Caco-2 (cell line): Measurements from ENCODE around the gene CERS1. TPM values are rescaled to one million over a fixed set of nuclear protein-coding genes. Genes with fewer than 3 reads are reported as not detected.

Experiments
- BruUV-seq: library from RNA; stranded (reverse); fragments of 400-500 nt; replicated peaks from 2 replicates; lab custom pipeline; 2021; lab: Mats Ljungman, UMichigan
- CTCF ChIA-PET: fragments of 300-600 bp; sonication (Branson Sonifier 250); formaldehyde crosslinking; loops from one replicate; lab custom pipeline; 2022; ENCODE audit warnings: antibody characterized with exemption; lab: Charles Lee
- POLR2A ChIA-PET: fragments of 300-600 bp; sonication (Branson Sonifier 250); formaldehyde crosslinking; loops from one replicate; lab custom pipeline; 2022; ENCODE audit warnings: antibody characterized with exemption; lab: Charles Lee
- DNase-seq, 2 experiments: peaks; one replicate each; pipeline versions ENCODE4 v3.0.0 to v3.0.0-alpha.2; 2020 to 2022
- H3K27me3 ChIP-seq: replicated peaks from 2 replicates; pipeline ENCODE4 v1.6.0; 2011; ENCODE audit warnings: low read length; ENCODE audit not compliant: control insufficient read depth, insufficient read depth
- H3K36me3 ChIP-seq: 2 replicates; pipeline ENCODE4 v1.5.1; 2011; ENCODE audit warnings: low read length; ENCODE audit not compliant: control insufficient read depth, insufficient read depth
- H3K4me1 ChIP-seq: fragments of 250-450 bp; sonication (Bioruptor Pico); 2 replicates; pipeline ENCODE4 v1.5.1; 2020; ENCODE audit warnings: mild to moderate bottlenecking
- H3K4me3 ChIP-seq: 2 replicates; pipeline ENCODE4 v1.5.1; 2011; ENCODE audit warnings: low read depth, mild to moderate bottlenecking, control low read depth, low read length
- H3K9me3 ChIP-seq: fragments of 250-450 bp; sonication (Bioruptor Pico); 2 replicates; pipeline ENCODE4 v1.5.1; 2020; ENCODE audit warnings: mild to moderate bottlenecking, moderate library complexity
- H3K27ac Mint-ChIP-seq: one replicate; pipeline ENCODE4 v1.8.0; 2022; ENCODE audit warnings: mixed read lengths; ENCODE audit not compliant: unreplicated experiment
- H3K27me3 Mint-ChIP-seq: one replicate; pipeline ENCODE4 v1.8.0; 2022; ENCODE audit warnings: mixed read lengths; ENCODE audit not compliant: insufficient read depth, unreplicated experiment
- H3K36me3 Mint-ChIP-seq: one replicate; pipeline ENCODE4 v1.8.0; 2022; ENCODE audit warnings: mild to moderate bottlenecking, mixed read lengths; ENCODE audit not compliant: insufficient read depth, unreplicated experiment
- H3K4me1 Mint-ChIP-seq: one replicate; pipeline ENCODE4 v1.8.0; 2022; ENCODE audit warnings: low read depth, mixed read lengths; ENCODE audit not compliant: unreplicated experiment
- H3K4me3 Mint-ChIP-seq: one replicate; pipeline ENCODE4 v1.8.0; 2022; ENCODE audit warnings: mild to moderate bottlenecking, moderate library complexity, mixed read lengths; ENCODE audit not compliant: unreplicated experiment
- H3K9me3 Mint-ChIP-seq: one replicate; pipeline ENCODE4 v1.8.0; 2022; ENCODE audit warnings: mixed read lengths; ENCODE audit not compliant: unreplicated experiment
- CTCF ChIP-seq, 2 experiments: fragments of 200-600 bp in 1 of 2; IDR thresholded peaks; 1 replicate in 1 of 2; 2 replicates in 1 of 2; pipeline versions ENCODE4 v1.5.1 to v1.8.0; 2011 to 2022; ENCODE audit warnings: antibody characterized with exemption in 1 of 2, control low read depth in 1 of 2, inconsistent platforms in 1 of 2, low read depth in 1 of 2, low read length in 1 of 2, mild to moderate bottlenecking in 1 of 2, moderate library complexity in 1 of 2; ENCODE audit not compliant: insufficient read depth in 1 of 2, severe bottlenecking in 1 of 2, unreplicated experiment in 1 of 2
- intact Hi-C: fragments of 100-400 bp; cut with micrococcal nuclease; formaldehyde crosslinking; loops from one replicate; pipeline ENCODE4 v1.10.0; 2022; ENCODE audit not compliant: unreplicated experiment
- total RNA-seq: library from RNA; stranded (reverse); gene quantifications from 2 replicates; pipeline ENCODE4 v1.2.3, GENCODE V29; 2022

The CERS1 gene
- total RNA-seq, 1 experiment from 2014 or later, result 20.3 TPM

- ChIA-PET POLR2A (no interaction called here), CTCF (no interaction called here)
- no peaks in the 10 kb centered on the region for H3K27me3 ChIP-seq
- no peaks in the 10 kb centered on the region for H3K27me3 Mint-ChIP-seq
- BruUV-seq, result no TSS peak
- H3K4me1 Mint-ChIP-seq, result peaks cover 7% of the 10 kb centered on the region
- H3K36me3 Mint-ChIP-seq, result peaks cover 52% of the 10 kb centered on the region
- DNase-seq, result no peak
- H3K4me3 Mint-ChIP-seq, result no peak overlapping the region
- no peak overlapping the region for H3K27ac Mint-ChIP-seq
- H3K4me3 ChIP-seq, result no peak overlapping the region
- H3K9me3 ChIP-seq, result no peaks in the 10 kb centered on the region
- no peaks in the 10 kb centered on the region for H3K9me3 Mint-ChIP-seq
- H3K36me3 ChIP-seq, result peaks cover 3% of the 10 kb centered on the region
- intact Hi-C loops, result no loop called here
- H3K4me1 ChIP-seq, result peaks cover 4% of the 10 kb centered on the region; the same call in 1 of the 2 replicates
- TF ChIP-seq CTCF (IDR thresholded peaks at IDR 0.05; ENCODE audit: insufficient read depth in 1 of 2, low read depth in 1 of 2, low read length in 1 of 2, severe bottlenecking in 1 of 2, unreplicated experiment in 1 of 2), result no peak
Observed at GRCh38 chr19:18841400-18841799, 54.6 kb downstream of the CERS1 start.

GRCh38 chr19:18840288-18841267 is 55.4 kb downstream of the CERS1 start:
- Mint-ChIP-seq H3K4me1 (peaks cover 11% of the 10 kb centered on the region), H3K27ac (no peak overlapping the region), H3K4me3 (no peak overlapping the region), H3K36me3 (peaks cover 61% of the 10 kb centered on the region), H3K27me3 (no peaks in the 10 kb centered on the region), H3K9me3 (no peaks in the 10 kb centered on the region)
- no TSS peak for BruUV-seq
- ChIA-PET POLR2A (no interaction called here), CTCF (no interaction called here)
- H3K4me3 ChIP-seq, result no peak overlapping the region
- H3K27me3 ChIP-seq, result no peaks in the 10 kb centered on the region
- intact Hi-C loops, result no loop called here
- TF ChIP-seq CTCF (IDR thresholded peaks at IDR 0.05; ENCODE audit: insufficient read depth in 1 of 2, low read depth in 1 of 2, low read length in 1 of 2, severe bottlenecking in 1 of 2, unreplicated experiment in 1 of 2), result no peak
- H3K4me1 ChIP-seq, result peaks cover 4% of the 10 kb centered on the region; the same call in 1 of the 2 replicates
- DNase-seq, result no peak
- no peaks in the 10 kb centered on the region for H3K9me3 ChIP-seq
- H3K36me3 ChIP-seq, result peaks cover 3% of the 10 kb centered on the region

DNA sequence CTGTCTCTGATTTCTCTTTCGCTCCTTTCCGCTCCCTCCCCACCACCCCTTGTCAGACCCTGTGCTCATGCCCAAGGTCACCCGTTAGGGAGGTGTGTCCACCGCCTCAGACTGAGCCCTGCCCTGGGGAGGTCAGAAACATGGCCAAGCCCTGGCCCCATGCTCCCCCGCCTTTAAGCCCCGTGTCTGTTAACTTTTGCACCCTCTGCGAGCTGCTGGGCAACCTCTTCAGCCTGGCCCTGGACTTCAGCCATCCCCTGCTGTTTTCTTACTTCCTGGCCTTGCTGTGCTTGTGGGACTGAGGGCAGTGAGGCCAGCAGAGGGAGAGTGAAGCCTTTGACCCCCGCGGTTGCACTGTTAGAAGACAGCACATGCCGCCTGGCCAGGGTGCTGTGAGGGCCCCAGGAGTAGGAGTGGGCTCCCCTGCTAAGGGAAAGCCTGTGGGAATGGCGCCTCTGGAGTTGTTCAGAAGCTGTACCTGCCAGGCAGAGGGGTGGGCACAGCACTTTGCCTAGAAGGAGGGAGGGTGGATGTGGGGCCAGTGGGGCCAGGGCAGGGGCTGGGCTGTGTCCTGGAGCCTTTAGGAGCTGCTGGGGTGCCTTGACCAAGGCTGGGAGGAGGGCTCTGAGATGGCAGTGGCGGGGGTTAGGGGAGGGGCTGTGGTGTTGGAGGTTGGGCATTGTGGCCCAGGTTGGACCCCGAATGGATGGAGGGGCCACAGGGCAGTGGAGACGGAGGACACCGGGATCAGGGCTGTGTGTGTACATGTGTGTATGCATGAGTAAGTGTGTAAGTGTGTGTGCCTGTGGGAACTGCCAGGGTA is 56.3 kb downstream of the CERS1 start:
- Histone ChIP-seq H3K27me3 (no peaks in the 10 kb centered on the region), H3K9me3 (no peaks in the 10 kb centered on the region), H3K4me1 (peaks cover 4% of the 10 kb centered on the region; the same call in 1 of the 2 replicates), H3K36me3 (peaks cover 4% of the 10 kb centered on the region), H3K4me3 (no peak overlapping the region)
- BruUV-seq, result no TSS peak
- intact Hi-C loops, result no loop called here
- Mint-ChIP-seq H3K9me3 (no peaks in the 10 kb centered on the region), H3K27ac (no peak overlapping the region), H3K4me1 (peaks cover 11% of the 10 kb centered on the region), H3K4me3 (no peak overlapping the region), H3K36me3 (peaks cover 70% of the 10 kb centered on the region), H3K27me3 (no peaks in the 10 kb centered on the region)
- DNase-seq, result no peak
- POLR2A ChIA-PET, result no interaction called here
- CTCF ChIA-PET, result interaction anchor here (0.5 kb wide), 1 partner anchor 155 kb away, joined by 4 read pairs; no protein-coding TSS in a partner anchor
- TF ChIP-seq CTCF (IDR thresholded peaks at IDR 0.05; ENCODE audit: insufficient read depth in 1 of 2, low read depth in 1 of 2, low read length in 1 of 2, severe bottlenecking in 1 of 2, unreplicated experiment in 1 of 2), result no peak
